COLO829 (cell line): Measurements from ENCODE around the gene MTMR1.

Experiments
- DNase-seq: peaks from one replicate; pipeline ENCODE4 v3.0.0; 2012; ENCODE audit warnings: low spot score

MTMR1 gene

GRCh38 chrX:150790021-150790420 lies 96.8 kb downstream of the MTMR1 start:
- no peak for DNase-seq

- no peak for DNase-seq
Observed at GRCh38 chrX:150792949-150793527, 99.8 kb downstream of the MTMR1 start.

GRCh38 chrX:150805736-150806135 lies 112.5 kb downstream of the MTMR1 start:
- peak; percentile 3 for DNase-seq

- DNase-seq = no peak
Observed at GRCh38 chrX:150806827-150807226, 113.6 kb downstream of the MTMR1 start.

- DNase-seq = no peak
Observed at GRCh38 chrX:150813922-150814321, 120.7 kb downstream of the MTMR1 start.
